Fibroblast of the aortic adventitia (primary cell): Measurements from ENCODE around the gene PTPN13. TPM values are rescaled to one million over a fixed set of nuclear protein-coding genes. Genes with fewer than 3 reads are reported as not detected.

Experiments used
- DNase-seq: peaks from one replicate; pipeline ENCODE4 v3.0.0-alpha.2; 2010; ENCODE audit warnings: low read depth
- H3K4me3 ChIP-seq: 2 replicates; pipeline ENCODE4 v1.5.1; 2011; ENCODE audit warnings: low read depth, mild to moderate bottlenecking, control low read depth, low read length, moderate library complexity
- total RNA-seq: library from RNA; depleted of rRNA; stranded (reverse); fragments of >200 nt; gene quantifications from 2 replicates; pipeline ENCODE4 v1.2.3, GENCODE V29; 2012; ENCODE audit warnings: low replicate concordance
- TF ChIP-seq, protein P1 (sequence below): IDR thresholded peaks from 2 replicates; pipeline ENCODE4 v1.5.1; 2011; ENCODE audit warnings: mild to moderate bottlenecking, low read length, control low read depth, inconsistent platforms; ENCODE audit not compliant: insufficient read depth

Gene PTPN13
- total RNA-seq, 1 donor: 67.6 TPM

DNA sequence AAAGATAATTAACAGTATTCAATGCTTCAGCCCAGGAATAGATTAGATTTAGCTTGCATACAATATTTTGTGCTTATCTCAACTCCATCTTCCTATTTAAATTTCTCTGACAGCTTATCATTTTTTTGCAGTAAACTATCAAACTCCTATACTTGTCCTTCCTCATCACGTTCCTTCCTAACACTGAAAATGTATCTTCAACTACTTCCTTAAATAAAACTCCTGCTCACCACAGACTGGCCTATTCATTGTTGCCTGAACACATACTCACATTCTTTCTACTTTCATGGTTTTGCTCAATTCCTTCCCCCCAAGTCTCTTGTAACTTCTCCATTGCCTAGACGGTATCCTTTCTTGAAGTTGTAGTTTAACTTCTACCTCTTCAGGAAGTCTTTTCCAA lies 28.5 kb upstream of the PTPN13 start:
- H3K4me3 ChIP-seq: no peak overlapping the region
- no peak for DNase-seq
- TF ChIP-seq, protein P1, sequence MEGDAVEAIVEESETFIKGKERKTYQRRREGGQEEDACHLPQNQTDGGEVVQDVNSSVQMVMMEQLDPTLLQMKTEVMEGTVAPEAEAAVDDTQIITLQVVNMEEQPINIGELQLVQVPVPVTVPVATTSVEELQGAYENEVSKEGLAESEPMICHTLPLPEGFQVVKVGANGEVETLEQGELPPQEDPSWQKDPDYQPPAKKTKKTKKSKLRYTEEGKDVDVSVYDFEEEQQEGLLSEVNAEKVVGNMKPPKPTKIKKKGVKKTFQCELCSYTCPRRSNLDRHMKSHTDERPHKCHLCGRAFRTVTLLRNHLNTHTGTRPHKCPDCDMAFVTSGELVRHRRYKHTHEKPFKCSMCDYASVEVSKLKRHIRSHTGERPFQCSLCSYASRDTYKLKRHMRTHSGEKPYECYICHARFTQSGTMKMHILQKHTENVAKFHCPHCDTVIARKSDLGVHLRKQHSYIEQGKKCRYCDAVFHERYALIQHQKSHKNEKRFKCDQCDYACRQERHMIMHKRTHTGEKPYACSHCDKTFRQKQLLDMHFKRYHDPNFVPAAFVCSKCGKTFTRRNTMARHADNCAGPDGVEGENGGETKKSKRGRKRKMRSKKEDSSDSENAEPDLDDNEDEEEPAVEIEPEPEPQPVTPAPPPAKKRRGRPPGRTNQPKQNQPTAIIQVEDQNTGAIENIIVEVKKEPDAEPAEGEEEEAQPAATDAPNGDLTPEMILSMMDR: no peak

DNA sequence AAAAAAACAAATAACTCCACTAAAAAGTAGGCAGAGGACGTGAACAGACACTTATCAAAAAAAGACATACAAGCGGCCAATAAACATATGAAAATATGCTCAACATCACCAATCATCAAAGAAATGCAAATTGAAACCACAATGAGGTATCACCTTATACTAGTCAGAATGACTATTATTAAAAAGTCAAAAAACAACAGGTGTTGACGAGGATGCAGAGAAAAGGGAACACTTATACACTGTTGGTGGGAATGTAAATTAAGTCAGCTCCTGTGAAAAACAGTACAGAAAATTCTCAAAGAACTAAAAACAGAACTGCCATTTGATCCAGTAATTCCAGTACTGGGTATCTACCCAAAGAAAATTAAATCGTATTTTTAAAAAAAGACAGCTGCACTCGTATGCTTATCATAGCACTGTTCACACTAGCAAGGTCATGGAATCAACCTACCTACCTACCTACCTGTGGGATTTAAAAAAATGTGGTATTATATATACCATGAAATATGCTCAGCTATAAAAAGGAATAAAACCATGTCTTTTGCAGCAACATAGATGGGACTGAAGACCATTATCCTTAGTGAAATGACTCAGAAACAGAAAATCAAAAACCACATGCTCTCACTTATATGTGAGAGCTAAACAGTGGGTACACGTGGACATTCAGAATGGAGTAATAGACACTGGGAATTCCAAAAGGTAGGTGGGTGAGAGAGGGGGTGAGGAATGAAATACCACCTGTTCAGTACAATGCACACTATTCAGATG lies 24.8 kb upstream of the PTPN13 start:
- TF ChIP-seq, protein P1: no peak

DNA sequence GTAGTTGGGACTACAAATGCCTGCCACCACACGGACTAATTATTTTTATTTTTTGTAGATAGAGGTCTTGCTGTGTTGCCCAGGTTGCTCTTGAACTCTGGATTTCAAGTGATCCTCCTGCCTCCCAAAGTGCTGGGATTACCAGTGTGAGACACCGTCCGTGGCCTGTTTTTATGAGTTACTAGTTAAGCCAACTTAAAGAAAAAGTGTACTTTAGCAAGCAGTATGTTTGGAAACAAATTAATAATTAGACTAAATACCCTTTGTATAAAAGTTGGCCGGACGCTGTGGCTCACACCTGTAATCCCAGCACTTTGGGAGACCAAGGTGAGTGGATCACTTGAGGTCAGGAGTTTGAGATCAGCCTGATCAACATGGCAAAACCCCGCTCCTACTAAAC lies 14.2 kb upstream of the PTPN13 start:
- no peak overlapping the region for H3K4me3 ChIP-seq
- TF ChIP-seq, protein P1: no peak
- no peak for DNase-seq

More for the DNA sequence above, 24.8 kb upstream of the PTPN13 start:
- H3K4me3 ChIP-seq: no peak overlapping the region
- DNase-seq: no peak

DNA sequence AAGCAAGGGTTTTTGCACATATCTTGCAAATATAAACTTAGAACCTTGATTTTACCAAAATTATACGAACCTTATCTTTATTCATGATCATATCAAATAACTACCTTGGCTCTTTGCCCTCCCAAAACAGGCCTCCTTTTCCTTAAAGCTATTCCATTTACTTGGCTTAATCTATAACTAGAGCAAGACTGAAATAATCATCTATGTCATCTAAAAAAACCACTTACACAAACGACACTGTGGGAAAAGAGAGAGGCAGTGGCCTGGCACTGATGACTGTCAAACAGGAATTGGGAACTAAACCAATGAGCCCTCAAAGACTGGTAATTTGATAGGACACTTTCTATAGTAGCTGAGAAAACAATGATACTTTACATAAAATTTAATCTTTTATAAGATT lies 11.7 kb upstream of the PTPN13 start:
- peak; percentile 14 for DNase-seq
- TF ChIP-seq, protein P1: no peak
- no peak overlapping the region for H3K4me3 ChIP-seq

DNA sequence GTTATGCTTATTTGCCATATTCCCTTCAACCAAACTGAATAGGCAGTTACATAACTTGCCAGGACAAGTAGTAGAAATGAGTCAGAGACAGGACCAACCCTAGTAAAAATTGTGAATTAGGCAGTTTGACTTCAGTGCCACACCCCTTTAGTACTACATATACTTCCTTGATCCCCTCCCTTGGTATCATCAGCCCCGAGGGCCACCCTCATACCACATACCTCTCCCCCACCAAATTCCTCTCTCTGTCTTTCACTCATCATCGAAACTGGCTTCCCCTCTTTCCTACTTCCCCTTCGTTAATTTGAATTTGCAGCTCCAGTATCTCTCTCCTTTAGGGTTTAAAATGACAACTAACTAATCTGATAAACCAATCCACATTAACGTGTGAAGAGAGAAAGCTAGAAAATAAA lies 7.9 kb upstream of the PTPN13 start:
- no peak overlapping the region for H3K4me3 ChIP-seq
- DNase-seq: peak; percentile 43
- TF ChIP-seq, protein P1: no peak

DNA sequence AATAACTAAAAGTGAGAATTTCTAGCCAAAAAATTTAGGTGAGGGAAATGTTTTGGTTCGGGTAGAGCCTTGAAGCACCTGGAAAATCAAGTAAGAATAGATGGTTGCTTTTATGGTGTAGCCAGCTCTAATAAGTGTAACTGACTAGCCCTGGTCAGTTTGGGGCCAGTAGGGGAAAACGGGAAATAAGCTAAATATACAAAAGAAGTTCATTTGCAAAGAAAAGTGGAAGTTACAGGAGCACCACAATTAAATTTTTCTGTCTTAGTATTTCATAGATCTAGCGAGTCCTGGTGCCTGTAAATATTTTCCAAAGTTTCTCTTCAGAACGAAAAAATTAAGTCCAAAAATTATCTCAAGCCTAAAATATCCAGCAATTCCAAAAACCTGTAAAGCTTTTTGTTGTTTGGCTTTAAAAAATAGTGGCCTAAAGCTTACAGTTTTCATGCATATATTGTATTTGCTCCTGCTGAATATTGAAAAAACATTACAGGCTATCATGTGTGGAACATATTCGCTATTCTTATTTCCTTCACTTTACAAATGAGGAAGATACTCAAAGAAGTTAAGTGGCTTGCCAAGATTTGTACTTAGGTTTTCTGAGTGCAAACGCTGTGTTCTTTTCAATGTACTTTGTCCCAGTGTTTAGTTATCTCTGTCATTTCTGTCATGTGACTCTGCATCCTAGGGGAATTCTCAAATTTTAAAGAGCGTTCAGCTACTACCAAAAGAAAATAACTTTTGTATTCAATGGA lies 7.3 kb upstream of the PTPN13 start:
- TF ChIP-seq, protein P1: no peak
- no peak for DNase-seq

More for the DNA sequence above, 7.3 kb upstream of the PTPN13 start:
- no peak overlapping the region for H3K4me3 ChIP-seq
